GM21619 (cell line): ENCODE results near the gene HSPH1.
"Not testable (repeated sequence)": the region's sequence is repeated elsewhere in the genome, so short reads cannot be mapped to it uniquely, and the experiment has no call there.

Source experiments
- ATAC-seq: cut with Tn5 transposase; IDR thresholded peaks from one replicate; pipeline ENCODE4 v1.9.1; 2021; ENCODE audit not compliant: unreplicated experiment

Gene HSPH1

DNA sequence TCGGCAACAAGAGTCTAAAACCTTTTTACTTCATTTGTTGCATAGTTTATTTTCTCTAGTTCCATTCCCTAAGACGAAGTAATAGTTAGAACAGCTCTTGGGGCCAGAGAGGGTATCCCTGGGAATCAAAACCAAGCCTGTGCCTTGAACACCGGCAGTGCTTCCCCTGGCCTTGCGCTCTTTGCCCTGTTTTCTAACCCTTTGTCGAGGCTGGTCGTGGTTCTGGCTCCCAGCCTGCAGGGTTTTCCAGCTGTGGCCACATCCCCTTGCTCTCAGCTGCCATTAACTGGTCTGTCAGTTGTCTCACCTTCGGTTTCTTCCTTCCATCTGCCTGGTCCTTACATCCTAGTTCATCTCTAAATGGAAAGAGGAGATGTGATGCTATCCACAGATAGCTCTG, 61.0 kb downstream of the HSPH1 start:
- no peak for ATAC-seq

DNA sequence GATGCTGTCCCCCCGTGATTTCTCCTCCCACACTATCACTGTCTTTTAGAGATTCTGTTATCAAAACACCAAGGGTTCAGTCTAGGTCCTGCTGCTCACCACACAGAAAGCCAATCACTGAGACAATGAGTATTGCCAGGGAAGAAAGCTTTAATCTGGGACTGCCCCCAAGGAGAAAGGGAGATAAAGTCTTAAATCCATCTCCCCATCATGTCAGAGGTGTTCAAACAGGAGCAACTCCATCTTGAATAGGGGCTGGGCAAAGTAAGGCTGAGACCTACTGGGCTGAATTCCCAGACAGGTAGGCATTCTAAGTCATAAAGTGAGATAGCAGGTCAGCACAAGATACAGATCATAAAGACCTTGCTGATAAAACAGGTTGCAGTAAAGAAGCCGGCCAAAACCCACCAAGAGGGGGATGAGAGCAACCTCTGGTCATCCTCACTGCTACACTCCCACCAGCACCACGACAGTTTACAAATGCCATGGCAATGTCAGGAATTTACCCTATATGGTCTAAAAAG, 63.7 kb downstream of the HSPH1 start:
- ATAC-seq = not testable (repeated sequence)

DNA sequence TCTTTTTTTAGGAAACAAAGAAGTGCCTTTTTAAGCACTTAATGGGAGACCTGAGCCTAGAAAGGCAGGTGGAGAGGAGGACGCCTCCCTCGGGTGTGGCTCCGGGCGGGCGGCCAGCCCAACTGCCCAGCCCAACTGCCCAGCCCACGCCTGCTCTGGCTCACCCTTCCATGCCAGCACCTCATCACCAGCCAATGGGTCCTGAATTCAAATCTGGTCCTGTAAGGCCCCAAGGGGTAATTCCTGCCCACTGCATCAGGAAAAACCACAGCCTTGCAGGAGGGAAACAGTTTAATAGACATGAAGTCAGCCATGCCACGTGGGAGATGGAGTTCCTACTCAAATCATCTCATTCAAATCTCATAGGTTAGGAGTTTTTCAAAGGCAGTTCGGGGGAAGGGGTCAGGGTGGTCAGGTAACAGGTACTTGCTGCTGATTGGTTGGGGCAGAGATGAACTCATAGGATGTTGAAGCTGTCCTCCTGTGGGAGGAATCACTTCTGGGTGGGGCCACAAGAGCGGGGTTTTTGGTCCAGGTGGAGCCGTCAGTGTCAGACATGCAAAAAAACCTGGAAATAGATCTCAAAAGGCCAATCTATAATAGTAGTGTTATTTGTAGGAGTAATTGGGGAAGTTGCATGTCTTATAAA, 64.9 kb downstream of the HSPH1 start:
- no peak for ATAC-seq

DNA sequence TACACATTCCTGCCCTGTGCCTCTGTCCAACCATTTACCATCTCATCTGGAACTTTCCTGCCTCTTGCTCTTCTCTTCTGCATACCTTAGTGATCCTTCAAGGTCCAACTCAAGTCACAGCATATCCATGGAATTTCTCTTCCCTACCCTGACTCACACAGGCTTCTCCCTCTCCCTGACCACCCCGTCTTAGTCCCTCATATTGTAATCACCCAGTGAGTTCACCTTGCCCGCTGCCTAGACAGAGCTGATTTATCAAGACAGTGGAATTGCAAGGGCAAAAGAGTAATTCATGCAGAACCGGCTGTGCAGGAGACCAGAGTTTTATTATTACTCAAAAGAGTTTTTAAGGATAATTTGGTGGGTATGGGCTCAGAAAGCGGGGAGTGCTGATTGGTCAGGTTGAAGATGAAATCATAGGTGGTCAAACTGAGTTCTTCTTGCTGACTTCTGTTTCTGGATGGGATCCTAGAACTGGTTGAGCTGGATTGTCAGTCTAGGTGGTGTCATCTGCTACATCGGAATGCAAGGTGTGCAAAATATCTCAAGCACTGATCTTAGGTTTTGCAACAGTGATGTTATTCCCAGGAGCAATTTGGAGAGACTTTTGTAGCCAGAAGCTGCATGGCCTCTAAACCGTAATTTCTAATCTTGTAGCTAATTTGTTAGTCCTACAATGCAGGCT, 67.2 kb downstream of the HSPH1 start:
- no peak for ATAC-seq

DNA sequence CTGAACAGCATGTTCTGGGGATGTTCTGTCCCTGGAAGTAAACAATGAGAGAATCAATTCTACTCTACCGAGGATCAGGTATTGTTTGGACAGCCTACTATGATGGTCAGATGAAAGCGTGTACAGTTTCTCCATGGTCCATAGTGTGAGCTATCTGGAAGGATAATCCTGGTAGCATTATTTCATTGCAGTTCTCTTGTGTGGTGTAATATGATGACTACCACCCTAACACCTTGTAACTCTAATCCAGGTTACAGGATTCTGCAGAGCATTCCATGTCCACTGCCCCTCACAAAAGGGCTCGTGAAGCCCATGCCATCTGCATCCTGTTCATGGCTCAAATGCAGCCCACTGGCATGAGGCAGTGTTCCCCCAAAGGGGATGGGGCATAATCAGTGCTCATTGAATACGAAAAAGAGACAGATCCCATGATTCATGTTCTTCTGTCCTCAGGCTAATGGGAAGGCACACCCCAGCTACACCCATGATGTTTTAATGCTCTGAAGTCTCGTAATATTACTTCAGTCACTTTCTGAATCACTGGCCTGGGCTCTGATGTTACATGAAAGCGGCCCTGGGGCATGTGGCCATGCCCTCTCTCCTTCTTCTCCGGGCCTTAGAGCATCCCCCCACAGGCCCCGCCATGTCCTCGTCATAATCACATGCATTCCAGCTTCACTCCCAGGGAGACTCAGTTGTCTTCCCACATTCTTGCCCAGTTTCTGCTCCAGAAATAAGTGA, 68.4 kb downstream of the HSPH1 start:
- ATAC-seq = no peak

DNA sequence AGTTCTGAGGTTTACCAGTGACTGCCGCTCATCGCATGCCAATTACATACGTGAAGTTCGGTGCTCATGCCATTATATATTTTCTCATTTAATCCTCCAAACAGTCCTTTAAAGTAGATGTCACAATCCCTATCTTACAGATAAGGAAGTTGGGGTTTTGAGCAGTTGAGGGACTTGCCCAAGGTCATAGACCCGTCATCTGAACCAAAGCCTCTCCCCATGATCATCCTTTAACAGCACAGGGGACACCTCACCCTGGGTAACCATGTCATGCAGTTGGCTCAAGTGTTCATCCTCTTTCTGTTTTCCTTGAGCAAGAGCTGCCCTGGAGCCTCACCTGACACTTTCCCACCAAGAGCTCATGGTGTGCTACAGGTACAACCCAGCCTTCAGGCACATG, 69.1 kb downstream of the HSPH1 start:
- no peak for ATAC-seq

DNA sequence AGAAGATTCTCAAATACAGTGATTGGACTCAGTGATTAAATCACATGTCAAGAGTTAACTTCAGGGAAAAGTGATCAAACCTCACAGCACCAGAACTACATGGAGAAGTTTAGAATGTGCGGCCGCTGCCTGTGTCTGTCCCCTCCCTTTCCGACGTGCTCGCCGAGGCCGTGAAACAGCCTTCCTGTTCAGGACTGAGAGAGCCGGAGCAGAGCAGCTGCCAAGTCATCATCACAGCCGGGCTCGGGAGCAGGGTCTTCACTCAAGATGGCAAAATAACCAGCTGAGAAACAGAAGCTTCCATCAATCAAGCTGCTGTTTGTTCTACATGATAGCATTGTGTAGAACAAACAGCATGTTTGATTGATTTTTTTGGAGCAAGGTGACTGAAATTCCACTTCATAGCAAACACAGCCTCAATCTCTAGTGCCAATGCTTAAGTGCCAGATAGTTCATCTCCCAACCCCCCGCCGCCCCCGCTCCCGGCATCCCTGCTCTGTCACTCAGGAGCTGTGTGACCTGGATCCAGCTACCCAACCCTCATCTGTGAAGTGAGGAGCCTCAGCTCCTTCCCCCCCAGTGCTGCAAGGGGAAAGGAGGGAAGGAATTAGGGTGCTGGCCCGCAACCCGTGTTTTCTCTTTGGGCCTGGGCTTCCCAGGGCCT, 70.6 kb downstream of the HSPH1 start:
- ATAC-seq = no peak

DNA sequence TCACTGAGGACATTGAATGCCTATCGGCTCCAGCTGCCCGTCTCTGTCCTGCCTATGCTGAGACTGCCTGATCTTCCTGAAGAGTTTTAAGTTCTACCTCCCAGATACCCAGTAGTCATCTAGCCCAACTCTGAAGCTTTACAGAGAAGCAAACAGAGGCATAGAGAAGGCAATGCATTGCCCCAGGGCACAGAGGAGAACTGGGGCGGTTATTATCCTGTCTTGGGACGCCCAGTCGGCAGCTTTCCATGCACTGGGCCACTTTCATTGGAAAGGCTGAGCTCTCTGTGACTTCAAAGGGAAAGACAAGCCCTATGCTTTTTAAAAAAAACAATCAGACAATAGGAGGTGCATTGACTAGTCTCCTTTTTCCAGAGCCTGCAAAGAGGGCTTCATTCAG, 71.6 kb downstream of the HSPH1 start:
- ATAC-seq = no peak

DNA sequence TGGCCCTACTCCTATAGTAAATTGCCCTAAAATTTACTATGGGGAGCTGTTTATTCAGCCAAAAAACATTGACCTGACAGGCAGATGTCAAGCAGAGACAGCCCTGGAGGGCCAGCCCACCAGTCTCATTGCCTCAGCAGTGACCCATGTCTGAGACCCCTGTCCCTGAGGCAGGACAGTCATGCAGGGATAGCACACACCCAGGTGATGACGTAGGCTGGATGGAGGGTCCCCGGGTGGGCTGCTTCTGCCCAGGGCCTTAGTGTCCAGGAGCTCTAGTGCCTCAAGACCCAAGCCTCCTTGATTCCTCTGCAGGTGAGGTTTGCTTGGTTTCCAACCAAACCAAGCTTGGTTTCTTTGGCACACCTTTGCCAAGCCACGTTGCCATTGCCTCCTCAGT, 72.1 kb downstream of the HSPH1 start:
- no peak for ATAC-seq

DNA sequence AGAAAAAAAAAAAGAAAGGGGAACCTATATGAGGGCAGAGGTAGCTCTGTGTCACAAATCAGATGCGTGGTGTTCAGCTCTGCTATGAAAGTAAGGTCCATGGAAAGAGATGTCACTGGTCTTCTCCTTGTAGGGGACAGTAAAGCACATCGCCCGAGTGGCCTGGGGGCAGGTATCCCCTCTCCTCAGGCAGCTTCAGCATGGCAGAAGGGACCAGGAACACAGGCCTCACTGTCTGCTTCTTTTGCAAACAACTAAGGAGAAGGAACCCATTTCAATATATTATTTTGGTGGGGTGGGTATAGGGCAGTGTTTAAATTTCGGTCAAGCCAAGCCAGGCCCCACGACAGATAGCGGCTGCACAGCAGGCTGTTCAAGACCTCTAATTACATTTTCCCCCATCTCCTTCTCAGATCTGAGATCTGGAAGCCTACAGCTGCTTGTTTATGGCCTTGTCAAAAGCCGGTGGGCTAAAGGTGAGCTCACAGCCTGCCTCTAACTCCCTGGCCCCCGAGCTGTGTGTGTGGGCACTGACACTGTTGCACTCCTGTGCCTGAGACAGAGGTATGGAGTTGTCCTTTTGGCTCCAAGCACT, 72.8 kb downstream of the HSPH1 start:
- ATAC-seq = no peak
